HG03378 (cell line): ENCODE data around the gene SGMS1.
"Not testable (repeated sequence)": the region's sequence is repeated elsewhere in the genome, so short reads cannot be mapped to it uniquely, and the experiment has no call there.

Experiments
- ATAC-seq: cut with Tn5 transposase; IDR thresholded peaks from one replicate; pipeline ENCODE4 v1.9.1; 2021; ENCODE audit warnings: mild to moderate bottlenecking, moderate library complexity; ENCODE audit not compliant: unreplicated experiment

Gene SGMS1

DNA sequence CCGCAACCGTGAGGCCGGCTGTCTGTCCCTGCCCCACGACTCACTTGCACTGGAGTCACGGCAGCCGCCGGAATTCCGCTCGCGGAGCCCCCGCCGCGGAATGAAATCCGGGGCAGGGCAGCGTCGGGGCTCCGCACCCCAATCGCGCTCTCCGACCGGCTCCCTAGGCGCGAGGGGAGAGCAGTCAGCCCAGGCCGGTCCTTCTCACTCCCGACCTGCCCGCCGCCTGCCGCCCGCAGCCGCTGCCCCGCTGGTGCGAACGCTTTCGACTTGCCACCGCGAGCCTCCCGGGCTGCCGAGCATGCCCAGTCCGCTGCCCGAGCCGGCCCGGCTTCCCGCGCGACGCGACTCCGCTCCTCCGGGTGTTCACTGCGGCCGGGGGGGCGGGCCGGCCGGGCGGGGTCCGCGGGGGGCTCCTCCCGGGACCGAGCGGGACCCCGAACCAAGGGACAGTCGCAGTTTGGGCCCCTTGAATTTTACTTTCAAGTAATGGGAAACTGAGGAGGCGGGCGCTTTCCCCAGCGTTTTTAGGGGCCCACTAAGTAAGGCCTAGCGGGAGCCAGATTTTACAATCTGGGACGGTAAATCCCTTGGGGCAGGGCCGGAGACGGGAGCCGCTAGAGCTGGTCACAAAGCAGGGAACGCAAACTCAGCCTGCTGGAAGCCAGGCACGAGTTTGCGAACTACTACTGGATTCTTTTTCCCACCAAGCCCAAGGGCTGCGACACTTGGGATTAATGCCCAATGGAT, at the start of gene SGMS1:
Gene SGMS1, minus strand, starts transcription at position 294 of the 750 bp plus-strand sequence. CDS start 279,842 bp downstream, outside the sequence.
- peak; percentile 17 for ATAC-seq

DNA sequence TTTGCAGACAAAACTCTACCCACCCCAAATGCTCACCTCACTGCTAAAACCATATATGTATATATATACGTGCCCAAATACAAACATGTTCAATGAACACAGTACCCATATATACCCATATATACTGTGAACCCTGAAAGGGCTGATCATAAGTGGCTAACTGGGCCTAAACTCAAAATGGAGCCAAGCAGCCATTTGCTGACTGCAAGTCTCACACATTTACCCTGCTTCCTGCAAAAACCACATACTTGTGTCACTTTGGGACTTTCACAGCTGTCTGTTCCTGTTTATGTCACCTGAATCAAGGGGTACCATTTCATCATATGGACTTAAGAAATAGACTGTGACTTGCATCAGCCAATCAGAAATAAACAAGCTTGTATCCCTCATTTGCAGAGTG, 48.4 kb upstream of the SGMS1 start:
- not testable (repeated sequence) for ATAC-seq

DNA sequence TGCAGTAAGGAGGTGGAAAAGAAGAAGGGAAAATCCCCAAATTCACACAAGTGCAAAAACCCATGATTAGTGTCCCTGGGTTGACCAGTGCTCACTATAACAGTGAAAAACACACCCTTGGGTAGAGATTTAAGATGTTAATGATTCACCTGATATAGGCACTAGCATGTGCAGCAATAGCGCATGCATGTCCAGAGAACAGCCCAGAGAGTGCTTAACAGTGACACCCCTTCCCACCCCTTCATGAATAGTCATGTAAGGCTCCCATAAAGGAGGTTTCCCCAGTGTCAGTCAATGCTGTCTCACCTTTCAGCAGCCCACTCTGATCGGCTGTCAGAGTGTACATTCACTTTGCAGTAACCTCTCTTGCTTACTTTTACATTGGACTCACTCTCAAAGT, 47.9 kb upstream of the SGMS1 start:
- ATAC-seq: not testable (repeated sequence)

DNA sequence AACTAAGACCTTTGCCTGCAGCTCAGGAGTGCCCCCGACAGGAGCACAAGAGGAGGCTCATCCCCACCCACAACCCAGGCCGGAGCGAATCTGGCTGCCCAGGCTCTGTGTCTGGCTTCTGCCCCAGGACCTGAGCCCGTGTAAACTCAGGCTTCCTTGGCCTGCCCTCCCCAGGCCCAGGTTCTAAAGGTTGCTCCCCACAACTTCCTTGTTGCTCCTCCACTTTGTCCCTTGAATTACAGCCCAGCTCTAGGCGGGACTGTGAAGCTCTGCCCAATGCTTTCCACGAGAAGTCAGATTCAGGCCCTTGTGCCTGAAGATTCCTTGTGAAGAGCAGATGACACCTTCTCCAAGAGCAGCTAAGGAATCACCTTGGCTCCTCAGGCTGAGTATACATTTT, 46.2 kb upstream of the SGMS1 start:
- ATAC-seq: not testable (repeated sequence)

DNA sequence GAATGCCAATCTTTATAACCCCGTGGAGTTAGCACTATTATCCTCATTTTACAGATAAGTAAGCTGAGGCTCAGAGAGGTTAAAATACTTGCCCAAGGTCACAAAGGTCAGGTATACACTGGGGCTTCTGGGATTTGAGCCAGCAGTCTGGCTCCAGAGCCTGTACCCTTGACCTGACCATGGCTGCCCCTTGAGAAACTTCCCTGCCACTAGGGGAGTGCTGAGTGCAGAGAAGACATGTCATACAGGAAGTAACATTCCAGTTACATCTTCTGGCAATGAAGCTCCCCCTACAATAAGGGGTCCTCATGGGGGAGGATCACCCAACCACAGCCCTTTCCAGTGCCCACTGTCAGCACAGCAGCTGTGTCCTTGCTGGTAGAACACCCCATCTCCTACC, 43.6 kb upstream of the SGMS1 start:
- not testable (repeated sequence) for ATAC-seq

DNA sequence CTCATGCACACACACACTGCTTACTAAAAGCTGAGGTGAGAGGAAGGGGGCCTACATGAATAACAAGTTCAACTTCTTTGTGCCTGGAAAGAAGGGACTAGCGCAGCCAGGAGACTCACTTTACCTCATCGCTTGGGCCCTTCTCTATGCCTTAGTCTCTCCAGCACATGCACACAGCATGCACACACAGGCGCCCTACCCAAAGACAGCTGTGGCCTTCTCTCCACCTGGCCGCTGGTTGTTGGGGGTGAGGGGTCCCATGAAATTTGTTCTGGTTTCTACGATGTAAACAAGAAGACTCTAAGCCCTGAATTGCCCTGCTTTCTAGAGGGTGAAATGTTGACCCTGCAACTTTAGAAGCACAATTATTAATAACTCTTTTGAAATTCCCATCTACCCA, 38.7 kb upstream of the SGMS1 start:
- ATAC-seq: not testable (repeated sequence)

DNA sequence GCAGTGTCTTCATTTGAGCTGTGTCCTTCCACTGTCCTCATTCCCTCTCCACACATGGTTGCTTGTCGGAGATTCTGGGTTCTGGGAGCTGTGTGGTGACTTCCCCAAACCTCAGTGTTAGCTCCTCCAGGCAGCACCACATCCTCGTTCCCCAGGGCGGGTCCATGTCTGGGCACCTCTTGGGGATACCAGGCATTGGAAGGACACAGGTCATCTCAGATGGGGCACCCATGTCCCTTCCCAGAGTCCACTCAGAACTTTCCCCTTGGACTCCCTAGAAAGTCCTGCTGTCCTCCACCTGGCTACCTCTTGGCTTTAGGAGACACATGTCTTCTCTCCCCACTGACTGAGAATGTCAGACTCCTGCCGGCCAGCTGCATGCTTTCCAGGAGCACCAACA, 37.8 kb upstream of the SGMS1 start:
- ATAC-seq: not testable (repeated sequence)

DNA sequence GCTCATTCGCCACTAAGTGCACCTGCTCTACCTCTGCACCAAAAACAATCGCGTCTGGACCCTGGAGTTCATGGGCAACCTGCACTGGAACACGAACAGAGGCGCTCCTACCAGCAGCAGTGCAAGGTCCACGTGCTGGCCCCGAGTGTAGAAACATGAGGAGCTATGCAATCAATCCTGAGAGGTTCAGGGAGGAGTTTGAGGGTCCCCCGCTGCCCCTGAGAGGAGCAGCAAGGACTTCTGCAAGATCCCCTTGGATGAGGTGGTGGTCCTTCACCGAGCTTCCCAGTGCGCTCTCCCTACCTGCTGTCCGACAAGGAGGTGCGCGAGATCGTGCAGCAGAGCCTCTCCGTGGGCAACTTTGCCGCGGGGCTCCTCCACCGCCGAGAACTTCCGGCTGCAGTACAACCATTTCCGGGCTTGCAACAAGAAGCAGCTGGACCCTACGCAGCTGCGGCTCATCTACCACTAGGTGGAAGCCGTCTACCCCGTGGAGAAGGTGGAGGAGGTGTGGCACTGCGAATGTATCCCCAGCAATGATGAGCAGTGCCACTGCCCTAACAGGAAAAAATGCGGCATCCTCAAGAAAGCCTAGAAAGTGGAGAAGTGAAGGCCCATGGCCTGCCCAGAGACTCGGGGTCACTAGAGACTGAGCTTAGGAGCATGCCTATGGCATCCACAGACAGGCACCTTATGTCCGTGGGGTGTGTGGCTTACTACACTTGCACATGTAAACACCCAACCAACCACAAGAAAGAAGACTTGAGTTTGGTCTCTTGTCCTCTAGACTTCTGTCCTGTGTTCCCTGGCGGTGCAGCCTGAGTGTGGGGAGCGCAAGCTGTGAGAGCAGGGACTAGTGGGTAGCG, 36.3 kb upstream of the SGMS1 start:
- ATAC-seq: peak; percentile 96

DNA sequence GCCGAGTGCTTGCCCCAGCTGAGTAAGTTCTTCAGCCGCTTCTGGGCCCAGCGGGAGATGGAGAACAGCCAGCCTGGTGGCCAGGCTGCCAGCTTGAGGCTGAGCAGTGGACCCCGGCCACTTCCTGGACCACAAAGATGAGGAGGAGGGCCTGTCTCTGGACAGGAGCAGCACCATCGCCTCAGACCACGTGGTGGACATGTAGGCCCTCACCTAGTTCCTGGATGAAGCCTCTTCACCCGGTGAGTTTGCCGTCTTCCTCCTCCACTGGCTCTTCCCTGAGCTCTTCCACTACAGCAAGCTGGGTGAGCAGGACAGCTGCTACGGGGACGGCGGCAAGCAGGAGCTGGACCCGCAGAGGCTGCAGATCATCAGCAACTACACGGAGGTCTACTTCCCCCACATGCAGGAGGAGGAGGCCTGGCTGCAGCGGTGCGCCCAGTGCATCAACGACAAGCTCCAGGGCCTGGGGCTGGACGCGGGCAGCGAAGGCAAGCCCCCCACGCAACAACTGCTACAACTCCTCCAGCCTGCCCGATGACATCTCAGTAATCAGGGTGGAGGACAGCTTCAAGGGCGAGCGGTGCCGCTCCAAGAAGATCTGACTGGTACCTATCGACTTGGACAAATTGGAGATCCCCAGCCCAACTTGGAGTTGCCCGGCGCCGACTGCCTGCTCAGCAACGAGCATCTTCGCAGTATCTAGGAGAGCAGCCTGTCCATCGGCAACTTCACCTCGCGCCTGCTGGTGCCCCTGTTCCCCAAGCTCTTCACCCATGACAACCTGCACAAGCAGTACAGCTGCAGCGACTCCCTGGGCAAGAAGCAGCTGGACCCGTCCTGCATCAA, 35.5 kb upstream of the SGMS1 start:
- ATAC-seq: not testable (repeated sequence)

DNA sequence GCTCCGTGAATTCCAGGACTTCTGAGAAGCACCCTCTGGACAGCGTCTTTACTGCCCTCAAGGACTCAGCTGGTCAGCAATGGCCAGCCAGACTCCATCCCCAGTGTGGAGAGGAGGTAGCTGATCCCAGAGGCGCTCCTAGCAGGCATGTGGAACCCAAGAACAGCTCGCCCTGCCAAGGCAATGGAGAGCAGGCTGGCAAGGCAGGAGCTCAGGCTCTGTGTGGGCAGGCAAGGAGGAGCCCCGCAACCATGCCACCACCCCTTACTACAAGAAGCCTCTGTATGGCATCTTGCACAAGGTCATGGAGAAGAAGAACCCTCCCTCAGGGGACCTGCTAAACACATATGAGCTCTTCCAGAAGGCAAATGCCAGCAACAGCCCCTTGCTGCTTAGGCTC, 34.4 kb upstream of the SGMS1 start:
- ATAC-seq: no peak

DNA sequence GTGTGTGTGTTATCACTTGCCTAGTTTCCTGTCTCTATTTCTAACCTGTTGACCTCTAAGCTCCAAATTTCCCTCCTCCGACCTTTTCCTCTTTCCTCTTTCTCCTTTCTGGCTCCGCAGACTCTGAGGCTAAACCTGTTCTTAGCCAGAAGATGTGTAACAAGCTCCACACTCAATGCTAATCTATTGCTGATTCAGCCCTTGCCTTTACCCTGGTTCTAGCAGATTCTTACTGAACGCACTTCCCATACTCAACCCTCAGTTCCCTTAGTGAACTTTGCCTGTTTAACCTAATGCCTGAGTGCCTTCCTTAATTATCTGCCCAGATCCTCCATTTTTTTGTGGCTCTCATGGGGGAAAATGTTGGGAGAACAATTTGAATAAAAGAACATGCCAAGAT, 30.0 kb upstream of the SGMS1 start:
- ATAC-seq: no peak

DNA sequence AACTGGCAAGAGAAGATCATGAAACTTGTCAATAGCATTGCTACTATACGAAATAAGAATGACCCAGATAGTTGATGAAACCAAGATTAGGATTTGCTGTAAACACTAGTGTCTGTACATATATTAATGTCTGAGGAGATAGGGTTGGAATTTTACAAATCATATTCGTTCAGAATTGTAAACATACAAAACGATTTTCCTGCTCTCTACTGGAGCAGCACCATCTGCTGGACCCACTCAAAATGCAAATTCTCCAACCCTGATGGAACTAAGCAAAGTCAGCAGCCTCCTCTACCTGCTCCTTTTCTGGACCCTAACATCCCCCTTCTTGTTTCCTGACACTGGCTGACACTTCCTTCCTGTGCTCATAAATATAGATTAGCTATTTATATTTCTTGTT, 29.4 kb upstream of the SGMS1 start:
- ATAC-seq: peak; percentile 28

DNA sequence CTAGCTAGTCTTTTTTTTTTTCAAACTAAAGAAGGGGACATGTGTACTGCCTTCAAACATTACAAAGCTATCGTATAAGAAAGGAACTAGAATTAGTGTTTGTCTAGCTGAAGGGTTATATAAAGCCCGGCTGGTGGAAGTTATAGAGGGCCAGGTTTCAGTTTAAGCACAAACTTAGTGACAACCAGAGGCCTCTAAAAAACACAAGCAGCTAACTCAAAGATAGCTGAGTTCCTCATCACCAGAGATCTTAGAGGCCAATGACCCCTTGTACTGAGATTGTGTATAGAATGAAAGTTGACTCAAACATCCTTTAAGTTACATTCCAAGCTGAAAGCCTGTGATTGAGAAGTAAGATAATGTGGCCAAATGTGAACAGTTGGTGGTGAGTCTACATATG, 28.1 kb upstream of the SGMS1 start:
- ATAC-seq: no peak

DNA sequence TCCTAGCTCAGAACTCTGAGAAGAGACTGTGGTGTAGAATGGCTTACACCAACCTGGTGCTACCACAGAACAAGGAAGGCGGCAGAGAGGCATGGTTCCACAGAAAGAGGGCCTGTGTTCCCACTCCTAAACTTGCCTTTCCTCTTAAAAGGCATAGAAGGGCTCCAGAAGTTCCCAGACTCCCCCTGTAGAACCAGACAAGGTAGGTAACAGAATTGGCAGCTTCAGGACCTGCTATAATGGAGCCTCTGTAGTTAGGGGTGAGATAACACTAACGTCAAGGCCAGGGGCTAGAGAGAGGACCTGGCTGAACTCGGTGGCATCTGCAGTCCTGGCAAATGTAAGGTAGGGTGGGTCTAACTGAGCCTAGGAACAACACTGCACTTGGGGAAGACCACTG, 26.7 kb upstream of the SGMS1 start:
- ATAC-seq: no peak

DNA sequence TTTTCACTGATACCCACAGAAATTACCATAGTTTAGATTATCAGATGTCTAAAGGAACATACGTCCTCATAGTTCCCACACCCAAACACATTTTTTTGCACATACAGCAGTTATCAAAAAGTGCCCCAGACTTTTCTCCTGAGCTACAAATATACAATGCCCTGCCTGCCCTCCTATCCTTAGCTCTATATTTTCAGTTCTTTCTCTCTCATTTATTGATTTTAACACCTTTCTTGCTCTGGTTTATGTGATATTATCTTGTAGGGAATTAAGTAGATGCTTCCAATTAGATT, 25.1 kb upstream of the SGMS1 start:
- no peak for ATAC-seq

DNA sequence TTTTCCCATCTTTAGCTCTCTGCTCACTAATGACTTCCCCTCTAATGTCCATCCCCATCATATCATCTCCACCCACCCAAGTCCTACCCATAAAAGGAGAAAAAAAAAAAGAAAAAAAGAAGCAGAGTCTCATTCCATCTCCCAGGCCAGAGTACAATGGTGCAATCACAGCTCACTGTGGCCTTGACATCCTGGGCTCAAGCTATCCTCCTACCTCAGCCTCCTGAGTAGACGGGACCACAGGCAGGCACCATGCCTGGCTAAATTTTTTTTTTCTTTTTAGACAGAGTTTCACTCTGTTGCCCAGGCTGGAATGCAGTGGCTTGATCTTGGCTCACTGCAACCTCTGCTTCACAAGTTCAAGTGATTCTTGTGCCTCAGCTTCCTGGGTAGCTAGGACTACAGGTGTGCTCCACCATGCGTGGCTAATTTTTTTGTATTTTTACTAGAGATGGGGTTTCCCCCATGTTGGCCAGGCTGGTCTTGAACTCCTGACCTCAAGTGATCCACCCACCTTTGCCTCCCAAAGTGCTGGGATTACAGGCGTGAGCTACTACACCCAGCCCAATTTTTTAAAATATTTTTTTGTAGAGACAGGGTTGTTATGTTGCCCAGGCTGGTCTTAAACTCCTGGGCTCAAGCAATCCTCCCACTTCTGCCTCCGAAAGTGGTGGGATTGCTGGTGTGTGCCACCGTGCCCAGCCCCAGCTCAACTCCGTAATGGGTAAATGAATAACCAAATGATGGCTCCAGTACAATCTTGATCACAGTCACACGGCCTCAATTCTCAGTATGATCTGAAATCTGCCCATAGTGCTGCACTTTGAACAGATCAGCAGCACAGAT, 24.6 kb upstream of the SGMS1 start:
- peak; percentile 77 for ATAC-seq

DNA sequence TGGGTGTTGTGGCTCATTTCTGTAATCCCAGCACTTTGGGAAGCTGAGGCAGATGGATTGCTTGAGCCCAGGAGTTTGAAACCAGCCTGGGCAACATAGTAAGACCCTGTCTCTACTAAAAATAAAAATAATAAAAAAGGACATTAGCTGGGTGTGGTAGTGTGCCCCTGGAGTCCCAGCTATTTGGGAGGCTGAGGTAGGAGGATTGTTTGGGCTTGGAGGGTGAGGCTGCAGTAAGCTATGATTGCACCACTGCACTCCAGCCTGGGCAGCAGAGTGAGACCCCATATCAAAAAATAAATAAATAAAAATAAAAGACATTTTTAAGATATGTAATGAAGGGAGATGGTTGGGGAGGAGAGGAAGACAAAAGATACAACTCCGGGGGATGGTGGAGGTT, 23.6 kb upstream of the SGMS1 start:
- ATAC-seq: not testable (repeated sequence)

DNA sequence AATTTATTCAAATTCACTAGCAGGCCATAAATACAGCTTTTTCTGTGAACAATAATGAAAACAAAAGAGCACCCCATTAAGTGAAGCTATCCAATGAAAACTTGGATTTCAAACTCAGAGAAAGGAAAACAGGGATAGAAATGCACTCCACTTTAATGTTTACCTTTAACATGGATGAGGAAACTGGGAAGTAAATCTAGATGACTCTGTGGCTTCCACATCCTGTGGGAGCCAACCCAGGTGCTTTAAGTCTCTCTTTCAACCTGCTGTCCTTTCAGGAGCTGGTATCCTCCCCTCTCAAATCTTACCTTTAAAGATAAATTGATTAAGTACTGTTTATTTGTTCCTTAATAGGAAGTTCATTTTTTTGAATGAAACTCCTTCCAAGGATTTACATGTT, 21.5 kb upstream of the SGMS1 start:
- no peak for ATAC-seq

DNA sequence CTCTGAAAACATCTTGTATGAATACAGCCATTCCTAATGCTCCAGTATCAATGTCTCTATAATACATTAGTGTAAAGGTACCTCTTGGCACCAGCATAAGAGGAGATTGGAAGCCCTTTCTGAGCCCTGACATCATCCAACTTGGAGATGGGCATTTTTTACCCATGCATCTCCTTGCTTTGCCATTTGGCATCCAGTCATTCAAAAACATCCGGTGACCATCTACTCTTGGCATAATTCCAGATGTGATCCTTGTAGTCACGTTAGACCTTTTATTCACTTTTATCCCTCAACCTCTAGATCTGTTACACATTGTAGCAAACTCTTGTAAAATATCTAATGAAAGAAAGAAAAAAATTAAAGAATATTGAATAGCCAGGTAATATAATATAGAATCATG, 17.9 kb upstream of the SGMS1 start:
- no peak for ATAC-seq

DNA sequence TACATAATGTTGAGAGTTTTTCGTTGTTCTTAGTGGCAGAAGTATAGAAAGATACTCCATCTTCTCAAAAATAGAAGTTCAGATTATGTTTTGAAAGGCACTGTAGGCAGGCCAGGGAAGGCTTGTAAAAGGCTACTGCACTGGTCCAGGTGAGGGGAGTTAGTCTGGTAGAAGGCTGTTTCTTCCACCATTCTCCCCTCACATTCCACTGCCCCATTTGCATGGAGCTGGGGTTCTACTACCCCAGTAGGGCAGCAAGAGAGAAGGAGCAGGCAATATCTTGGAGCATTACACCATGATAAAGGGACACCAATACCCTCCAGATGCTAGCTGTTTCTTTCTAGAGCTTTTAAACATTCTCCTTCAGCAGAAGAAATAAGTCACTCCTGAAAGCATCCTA, 16.5 kb upstream of the SGMS1 start:
- no peak for ATAC-seq
